Fibroblast of mammary gland (primary cell): ENCODE measurements around the gene HDAC10.

ENCODE experiments used
- DNase-seq: peaks from one replicate; pipeline ENCODE4 v3.0.0-alpha.2; 2010; ENCODE audit warnings: low read depth
- H3K4me3 ChIP-seq: 2 replicates; pipeline ENCODE4 v1.5.1; 2011; ENCODE audit warnings: low read depth, mild to moderate bottlenecking, low read length, moderate library complexity; ENCODE audit not compliant: control insufficient read depth
- CTCF ChIP-seq: conservative IDR thresholded peaks from 2 replicates; pipeline ENCODE4 v1.5.1; 2011; ENCODE audit warnings: low read depth, low read length, inconsistent platforms; ENCODE audit not compliant: control insufficient read depth, insufficient read depth

HDAC10 gene

GRCh38 chr22:50216055-50216683 is 34.9 kb downstream of the HDAC10 start:
- no peak for TF ChIP-seq CTCF
- no peak overlapping the region for H3K4me3 ChIP-seq
- no peak for DNase-seq

- no peak for DNase-seq
- no peak overlapping the region for H3K4me3 ChIP-seq
- no peak for TF ChIP-seq CTCF
Observed at GRCh38 chr22:50215297-50216054, 35.6 kb downstream of the HDAC10 start.

GRCh38 chr22:50213263-50213662 is 37.8 kb downstream of the HDAC10 start:
- no peak for DNase-seq
- no peak for TF ChIP-seq CTCF
- no peak overlapping the region for H3K4me3 ChIP-seq

- no peak for DNase-seq
- no peak for TF ChIP-seq CTCF
- no peak overlapping the region for H3K4me3 ChIP-seq
Observed at GRCh38 chr22:50211147-50211546, 39.9 kb downstream of the HDAC10 start.

- H3K4me3 ChIP-seq, result no peak overlapping the region
- no peak for TF ChIP-seq CTCF
- DNase-seq, result no peak
Observed at GRCh38 chr22:50210378-50211139, 40.5 kb downstream of the HDAC10 start.

- peak; percentile 91 for TF ChIP-seq CTCF
- DNase-seq, result peak; percentile 68
- no peak overlapping the region for H3K4me3 ChIP-seq
Observed at GRCh38 chr22:50209893-50210292, 41.2 kb downstream of the HDAC10 start.
